ENCODE measurements around the gene CRYBA2.
A peak's percentile ranks its signal among the peaks of the same experiment; 100 is the strongest.

DNA sequence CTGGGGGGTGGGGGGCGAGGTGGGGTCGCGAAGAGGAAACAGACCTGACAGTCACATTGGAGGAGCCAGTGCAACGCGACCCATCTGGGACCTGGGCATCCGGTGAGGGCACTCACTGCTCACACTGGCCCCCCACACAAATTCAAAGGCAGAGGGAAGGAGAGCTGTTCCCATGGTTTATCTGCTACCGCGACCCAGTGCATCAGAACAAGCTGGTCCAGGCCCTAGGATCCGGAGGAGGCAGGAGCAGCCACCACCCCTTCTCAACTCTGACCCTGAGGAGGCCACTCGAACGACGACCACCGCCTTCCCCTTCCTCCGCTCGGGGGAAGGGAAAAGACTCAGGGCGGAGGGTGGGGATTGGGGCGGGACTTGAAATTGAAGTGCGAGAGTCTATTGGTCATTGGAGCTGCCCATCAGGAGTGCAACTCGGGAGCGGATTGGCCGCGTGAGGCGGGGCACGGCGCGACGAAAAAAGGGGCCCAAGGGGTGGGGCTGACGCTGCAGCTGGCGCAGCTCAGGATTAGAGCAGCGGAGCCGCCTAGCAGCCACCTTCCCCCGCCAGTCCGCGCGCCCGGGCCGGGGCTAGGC is 34.0 kb downstream of the CRYBA2 start, which contains the start of gene CDK5R2:
- TF ChIP-seq, protein P1, sequence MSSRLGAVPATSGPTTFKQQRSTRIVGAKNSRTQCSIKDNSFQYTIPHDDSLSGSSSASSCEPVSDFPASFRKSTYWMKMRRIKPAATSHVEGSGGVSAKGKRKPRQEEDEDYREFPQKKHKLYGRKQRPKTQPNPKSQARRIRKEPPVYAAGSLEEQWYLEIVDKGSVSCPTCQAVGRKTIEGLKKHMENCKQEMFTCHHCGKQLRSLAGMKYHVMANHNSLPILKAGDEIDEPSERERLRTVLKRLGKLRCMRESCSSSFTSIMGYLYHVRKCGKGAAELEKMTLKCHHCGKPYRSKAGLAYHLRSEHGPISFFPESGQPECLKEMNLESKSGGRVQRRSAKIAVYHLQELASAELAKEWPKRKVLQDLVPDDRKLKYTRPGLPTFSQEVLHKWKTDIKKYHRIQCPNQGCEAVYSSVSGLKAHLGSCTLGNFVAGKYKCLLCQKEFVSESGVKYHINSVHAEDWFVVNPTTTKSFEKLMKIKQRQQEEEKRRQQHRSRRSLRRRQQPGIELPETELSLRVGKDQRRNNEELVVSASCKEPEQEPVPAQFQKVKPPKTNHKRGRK (tag; IDR thresholded peaks at IDR 0.05) = no peak
- TF ChIP-seq, protein P2, sequence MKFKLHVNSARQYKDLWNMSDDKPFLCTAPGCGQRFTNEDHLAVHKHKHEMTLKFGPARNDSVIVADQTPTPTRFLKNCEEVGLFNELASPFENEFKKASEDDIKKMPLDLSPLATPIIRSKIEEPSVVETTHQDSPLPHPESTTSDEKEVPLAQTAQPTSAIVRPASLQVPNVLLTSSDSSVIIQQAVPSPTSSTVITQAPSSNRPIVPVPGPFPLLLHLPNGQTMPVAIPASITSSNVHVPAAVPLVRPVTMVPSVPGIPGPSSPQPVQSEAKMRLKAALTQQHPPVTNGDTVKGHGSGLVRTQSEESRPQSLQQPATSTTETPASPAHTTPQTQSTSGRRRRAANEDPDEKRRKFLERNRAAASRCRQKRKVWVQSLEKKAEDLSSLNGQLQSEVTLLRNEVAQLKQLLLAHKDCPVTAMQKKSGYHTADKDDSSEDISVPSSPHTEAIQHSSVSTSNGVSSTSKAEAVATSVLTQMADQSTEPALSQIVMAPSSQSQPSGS (CRISPR knock-in tag; IDR thresholded peaks at IDR 0.05) = no peak
- no peak for TF ChIP-seq ZNF644 (tag; IDR thresholded peaks at IDR 0.05; ENCODE audit: low read depth)
- TF ChIP-seq POLR2A (conservative IDR thresholded peaks at IDR 0.05) = no peak
- TF ChIP-seq, protein P3, sequence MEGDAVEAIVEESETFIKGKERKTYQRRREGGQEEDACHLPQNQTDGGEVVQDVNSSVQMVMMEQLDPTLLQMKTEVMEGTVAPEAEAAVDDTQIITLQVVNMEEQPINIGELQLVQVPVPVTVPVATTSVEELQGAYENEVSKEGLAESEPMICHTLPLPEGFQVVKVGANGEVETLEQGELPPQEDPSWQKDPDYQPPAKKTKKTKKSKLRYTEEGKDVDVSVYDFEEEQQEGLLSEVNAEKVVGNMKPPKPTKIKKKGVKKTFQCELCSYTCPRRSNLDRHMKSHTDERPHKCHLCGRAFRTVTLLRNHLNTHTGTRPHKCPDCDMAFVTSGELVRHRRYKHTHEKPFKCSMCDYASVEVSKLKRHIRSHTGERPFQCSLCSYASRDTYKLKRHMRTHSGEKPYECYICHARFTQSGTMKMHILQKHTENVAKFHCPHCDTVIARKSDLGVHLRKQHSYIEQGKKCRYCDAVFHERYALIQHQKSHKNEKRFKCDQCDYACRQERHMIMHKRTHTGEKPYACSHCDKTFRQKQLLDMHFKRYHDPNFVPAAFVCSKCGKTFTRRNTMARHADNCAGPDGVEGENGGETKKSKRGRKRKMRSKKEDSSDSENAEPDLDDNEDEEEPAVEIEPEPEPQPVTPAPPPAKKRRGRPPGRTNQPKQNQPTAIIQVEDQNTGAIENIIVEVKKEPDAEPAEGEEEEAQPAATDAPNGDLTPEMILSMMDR (IDR thresholded peaks at IDR 0.05 in 2 of 3, conservative IDR thresholded peaks at IDR 0.05 in 1 of 3; ENCODE audit: insufficient read depth in 2 of 3, low read depth in 1 of 3, low read length in 3 of 3) = no peak
- peak; percentile 53 for TF ChIP-seq RBM25 (IDR thresholded peaks at IDR 0.05; ENCODE audit: low read depth, low read length, severe bottlenecking)
- no peak for TF ChIP-seq MTF1 (CRISPR knock-in tag; IDR thresholded peaks at IDR 0.05; ENCODE audit: borderline replicate concordance)
- TF ChIP-seq NR2C2 (CRISPR knock-in tag; IDR thresholded peaks at IDR 0.05) = no peak
- TF ChIP-seq NR2C2 (tag; IDR thresholded peaks at IDR 0.05) = no peak
- TF ChIP-seq POLR2AphosphoS5 (IDR thresholded peaks at IDR 0.05; ENCODE audit: control insufficient read depth, insufficient read depth, low read depth, low read length) = no peak
- no peak for TF ChIP-seq TSC22D4 (tag; IDR thresholded peaks at IDR 0.05)
- no peak for TF ChIP-seq ZFP30 (CRISPR knock-in tag; IDR thresholded peaks at IDR 0.05; ENCODE audit: borderline replicate concordance)
- TF ChIP-seq EZH2 (IDR thresholded peaks at IDR 0.05; ENCODE audit: borderline replicate concordance, low read depth, low read length) = no peak
- no peak for TF ChIP-seq ETS2 (tag; IDR thresholded peaks at IDR 0.05; ENCODE audit: borderline replicate concordance, poor library complexity, severe bottlenecking)
- TF ChIP-seq ELF4 (CRISPR knock-in tag; IDR thresholded peaks at IDR 0.05) = no peak

All from K562 (cell line).